Measurements from ENCODE around the gene TULP4.
"Not testable (repeated sequence)": the region's sequence is repeated elsewhere in the genome, so short reads cannot be mapped to it uniquely, and the experiment has no call there.

The TULP4 gene

GRCh38 chr6:158366363-158366762 lies 54.1 kb downstream of the TULP4 start:
- peak; percentile 26 for DNase-seq

GRCh38 chr6:158367816-158368215 lies 55.6 kb downstream of the TULP4 start:
- no peak for DNase-seq

GRCh38 chr6:158369241-158369640 lies 57.0 kb downstream of the TULP4 start:
- DNase-seq = no peak

GRCh38 chr6:158370805-158371204 lies 58.5 kb downstream of the TULP4 start:
- no peak for DNase-seq

- DNase-seq = no peak
These were observed 59.0 kb downstream of the TULP4 start for GRCh38 chr6:158371261-158371660.

GRCh38 chr6:158372574-158372973 lies 60.3 kb downstream of the TULP4 start:
- peak; percentile 27 for DNase-seq

- no peak for DNase-seq
These were observed 60.9 kb downstream of the TULP4 start for GRCh38 chr6:158373214-158373613.

GRCh38 chr6:158374020-158374419 lies 61.8 kb downstream of the TULP4 start:
- DNase-seq = no peak

- DNase-seq = no peak
These were observed 64.4 kb downstream of the TULP4 start for GRCh38 chr6:158376631-158377081.

GRCh38 chr6:158377860-158378259 lies 65.6 kb downstream of the TULP4 start:
- DNase-seq = no peak

- no peak for DNase-seq
These were observed 67.1 kb downstream of the TULP4 start for GRCh38 chr6:158379336-158379735.

- DNase-seq = no peak
These were observed 68.9 kb downstream of the TULP4 start for GRCh38 chr6:158381214-158381613.

GRCh38 chr6:158382491-158382890 lies 70.2 kb downstream of the TULP4 start:
- DNase-seq = no peak

GRCh38 chr6:158383057-158383456 lies 70.8 kb downstream of the TULP4 start:
- no peak for DNase-seq

- DNase-seq = no peak
These were observed 71.3 kb downstream of the TULP4 start for GRCh38 chr6:158383542-158383941.

GRCh38 chr6:158384671-158385110 lies 72.4 kb downstream of the TULP4 start:
- DNase-seq = no peak

GRCh38 chr6:158387036-158387435 lies 74.8 kb downstream of the TULP4 start:
- no peak for DNase-seq

GRCh38 chr6:158387578-158387977 lies 75.3 kb downstream of the TULP4 start:
- no peak for DNase-seq

GRCh38 chr6:158388727-158389126 lies 76.5 kb downstream of the TULP4 start:
- DNase-seq = no peak

GRCh38 chr6:158389193-158389919 lies 77.1 kb downstream of the TULP4 start:
- DNase-seq = peak; percentile 14

- DNase-seq = no peak
These were observed 79.0 kb downstream of the TULP4 start for GRCh38 chr6:158391276-158391675.

GRCh38 chr6:158391977-158392376 lies 79.7 kb downstream of the TULP4 start:
- not testable (repeated sequence) for DNase-seq

GRCh38 chr6:158396136-158396535 lies 83.9 kb downstream of the TULP4 start:
- no peak for DNase-seq

GRCh38 chr6:158397578-158397977 lies 85.3 kb downstream of the TULP4 start:
- no peak for DNase-seq
